GM12878 (cell line): ENCODE data around the gene NFIL3. TPM values are rescaled to one million over a fixed set of nuclear protein-coding genes. Genes with fewer than 3 reads are reported as not detected.

ENCODE experiments used
- ATAC-seq: fragments of 200-7000 bp; cut with Tn5 transposase; 3 replicates; pipeline ENCODE4 v1.9.1; 2020; ENCODE audit warnings: mild to moderate bottlenecking, moderate library complexity
- BruUV-seq: library from RNA; stranded (reverse); fragments of 400-500 nt; replicated peaks from 2 replicates; lab custom pipeline; 2021; lab: Mats Ljungman, UMichigan
- CTCF ChIA-PET: fragments of 300-600 bp; sonication (Branson Sonifier 250); formaldehyde crosslinking; extraction: SDS; loops from one replicate; lab custom pipeline; 2021; ENCODE audit warnings: inconsistent platforms; lab: Yijun Ruan, JAX
- POLR2A ChIA-PET: fragments of 350-600 bp; formaldehyde crosslinking; extraction: SDS; loops from one replicate; lab custom pipeline; 2021; ENCODE audit warnings: inconsistent platforms; lab: Charles Lee
- RAD21 ChIA-PET: fragments of 300-600 bp; sonication (Branson Sonifier 250); formaldehyde crosslinking; loops from one replicate; lab custom pipeline; 2023; ENCODE audit warnings: antibody characterized with exemption; ENCODE audit not compliant: unreplicated experiment; lab: Charles Lee
- SMC1A ChIA-PET: fragments of 300-600 bp; sonication (Branson Sonifier 250); formaldehyde crosslinking; loops from one replicate; lab custom pipeline; 2023; ENCODE audit not compliant: unreplicated experiment, uncharacterized antibody; lab: Charles Lee
- DNase-seq: peaks from one replicate; pipeline ENCODE4 v3.0.0-alpha.2; 2011; ENCODE audit warnings: low read depth, low spot score
- FAIRE-seq: peaks from 3 replicates; lab custom pipeline; 2011; peaks lifted over from hg19 to GRCh38; lab: Jason Lieb, UNC
- H2AFZ ChIP-seq: 2 replicates; pipeline ENCODE4 v1.6.0; 2011; ENCODE audit warnings: low read depth, low read length, control low read depth; ENCODE audit not compliant: control insufficient read depth
- H3K27ac ChIP-seq: 2 replicates; pipeline ENCODE4 v1.5.1; 2011; ENCODE audit warnings: control low read depth; ENCODE audit not compliant: control insufficient read depth, insufficient read depth
- H3K27me3 ChIP-seq, 2 experiments: replicated peaks in 1 of 2; 2 replicates each; pipeline versions ENCODE4 v1.6.0 to v1.6.1; 2011; ENCODE audit warnings: low read length in 1 of 2; ENCODE audit not compliant: control insufficient read depth in 2 of 2, insufficient read depth in 2 of 2
- H3K36me3 ChIP-seq, 2 experiments: 2 replicates each; pipeline ENCODE4 v1.5.1; 2011; ENCODE audit warnings: low read length in 1 of 2; ENCODE audit not compliant: control insufficient read depth in 2 of 2, insufficient read depth in 2 of 2
- H3K4me1 ChIP-seq: 2 replicates; pipeline ENCODE4 v1.6.1; 2011; ENCODE audit warnings: mild to moderate bottlenecking, low read length, moderate library complexity, mixed read lengths; ENCODE audit not compliant: control insufficient read depth, insufficient read depth
- H3K4me2 ChIP-seq: 2 replicates; pipeline ENCODE4 v1.6.0; 2011; ENCODE audit warnings: control low read depth; ENCODE audit not compliant: control insufficient read depth, insufficient read depth
- H3K4me3 ChIP-seq: fragments of 200-600 bp; sonication (generic); 2 replicates; pipeline ENCODE4 v1.5.1; 2016
- H3K79me2 ChIP-seq: 2 replicates; pipeline ENCODE4 v1.6.0; 2011; ENCODE audit warnings: low read length; ENCODE audit not compliant: control insufficient read depth, insufficient read depth
- H3K9ac ChIP-seq: 2 replicates; pipeline ENCODE4 v1.8.0; 2011; ENCODE audit warnings: low read length, control low read depth, mixed read lengths; ENCODE audit not compliant: control insufficient read depth, insufficient read depth
- H3K9me3 ChIP-seq: replicated peaks from 3 replicates; pipeline ENCODE4 v1.5.1; 2011; ENCODE audit warnings: mild to moderate bottlenecking, low read length; ENCODE audit not compliant: control insufficient read depth, insufficient read depth
- H4K20me1 ChIP-seq: 2 replicates; pipeline ENCODE4 v1.6.0; 2011; ENCODE audit not compliant: control insufficient read depth, insufficient read depth
- ATF2 ChIP-seq: IDR thresholded peaks from 2 replicates; pipeline ENCODE4 v1.6.1; 2012; ENCODE audit warnings: low read length, inconsistent platforms
- ATF3 ChIP-seq: IDR thresholded peaks from 2 replicates; pipeline ENCODE4 v1.6.1; 2011; ENCODE audit warnings: low read depth, mild to moderate bottlenecking, low read length, moderate library complexity, borderline replicate concordance; ENCODE audit errors: extremely low read depth
- EED ChIP-seq: sonication (generic); IDR thresholded peaks from 2 replicates; pipeline ENCODE4 v1.6.1; 2016; ENCODE audit warnings: antibody characterized with exemption, low read depth
- MTA3 ChIP-seq: IDR thresholded peaks from 2 replicates; pipeline ENCODE4 v1.6.1; 2012; ENCODE audit warnings: low read length, inconsistent platforms, borderline replicate concordance
- RB1 ChIP-seq: fragments of 450-650 bp; formaldehyde crosslinking; IDR thresholded peaks from 2 replicates; pipeline ENCODE4 v1.6.1; 2017; ENCODE audit warnings: mild to moderate bottlenecking, borderline replicate concordance
- RBBP5 ChIP-seq: fragments of 200-600 bp; sonication (generic); conservative IDR thresholded peaks from 2 replicates; pipeline ENCODE4 v1.6.1; 2016
- SP1 ChIP-seq: IDR thresholded peaks from one replicate; pipeline ENCODE4 v1.6.1; 2011; ENCODE audit warnings: low read depth, low read length
- in situ Hi-C: fragments of 300-500 bp; cut with MboI; formaldehyde crosslinking; loops from 9 replicates; pipeline ENCODE4 v1.14.3; 2018; ENCODE audit warnings: mixed read lengths
- intact Hi-C: fragments of 100-400 bp; cut with micrococcal nuclease; formaldehyde crosslinking; loops from one replicate; pipeline ENCODE4 v1.14.2; 2022; ENCODE audit not compliant: unreplicated experiment
- polyA plus RNA-seq, 11 experiments: library from polyadenylated mRNA; depleted of rRNA in 4 of 11; unstranded in 6 of 11; stranded (reverse) in 5 of 11; fragments of >200 nt; fragmentation: Nextera tagmentation in 4 of 11; fragmentation: Illumina TruSeq in 1 of 11; extraction: Ambion mirVana in 4 of 11; extraction: Trizol in 1 of 11; gene quantifications; 1 replicate in 1 of 11; 2 replicates in 10 of 11; pipeline versions ENCODE4 v1.2.1 to v1.2.3, GENCODE V29; 2011 to 2016; ENCODE audit warnings: inconsistent platforms in 2 of 11, missing spikeins in 2 of 11, low read depth in 1 of 11
- total RNA-seq, 4 experiments: library from RNA; depleted of rRNA in 3 of 4; stranded (reverse); fragments of >200 nt in 3 of 4; fragmentation: Illumina TruSeq in 1 of 4; extraction: Trizol in 1 of 4; gene quantifications; 2 replicates each; pipeline versions ENCODE4 v1.2.1 to v1.2.3, GENCODE V29; 2013 to 2021

The NFIL3 gene
- total and polyA plus RNA-seq, 10 of the 15 experiments (the other 5 are each of a cell fraction or from before 2014, with no cell fraction given), result 0.18 to 1.0 (median 0.36) TPM; not detected in 3

- Histone ChIP-seq H3K79me2 (no peaks in the 10 kb centered on the region), H3K9ac (no peak overlapping the region), H3K9me3 (no peaks in the 10 kb centered on the region; the same call in 2 of the 3 replicates), H3K36me3 (no peaks in the 10 kb centered on the region), H4K20me1 (no peaks in the 10 kb centered on the region), H3K4me2 (no peak overlapping the region), H3K27me3 (no peaks in the 10 kb centered on the region), H2AFZ (no peak overlapping the region), H3K27ac (no peak overlapping the region), H3K4me3 (no peak overlapping the region), H3K4me1 (no peaks in the 10 kb centered on the region)
- FAIRE-seq (no peak), DNase-seq (no peak), ATAC-seq (no peak)
- ChIA-PET POLR2A (no interaction called here), SMC1A (interaction anchor here (1.1 kb wide), 1 partner anchor 11 kb away, joined by 3 read pairs; no protein-coding TSS in a partner anchor), RAD21 (no interaction called here), CTCF (no interaction called here)
- in situ Hi-C loops (no loop called here), intact Hi-C loops (no loop called here)
- no TSS peak for BruUV-seq
- TF ChIP-seq SP1 (no peak), RB1 (no peak), RBBP5 (no peak), ATF2 (no peak), MTA3 (no peak), EED (no peak), ATF3 (no peak)
Observed at GRCh38 chr9:91443994-91444392, 20.4 kb upstream of the NFIL3 start.
